ENCODE results near the gene SCGB1D1. TPM values are rescaled to one million over a fixed set of nuclear protein-coding genes. Genes with fewer than 3 reads are reported as not detected.
A peak's percentile ranks its signal among the peaks of the same experiment; 100 is the strongest.
"Not testable (repeated sequence)": the region's sequence is repeated elsewhere in the genome, so short reads cannot be mapped to it uniquely, and the experiment has no call there.

SCGB1D1 gene
- total RNA-seq, 2 experiments from 2014 or later = not detected

DNA sequence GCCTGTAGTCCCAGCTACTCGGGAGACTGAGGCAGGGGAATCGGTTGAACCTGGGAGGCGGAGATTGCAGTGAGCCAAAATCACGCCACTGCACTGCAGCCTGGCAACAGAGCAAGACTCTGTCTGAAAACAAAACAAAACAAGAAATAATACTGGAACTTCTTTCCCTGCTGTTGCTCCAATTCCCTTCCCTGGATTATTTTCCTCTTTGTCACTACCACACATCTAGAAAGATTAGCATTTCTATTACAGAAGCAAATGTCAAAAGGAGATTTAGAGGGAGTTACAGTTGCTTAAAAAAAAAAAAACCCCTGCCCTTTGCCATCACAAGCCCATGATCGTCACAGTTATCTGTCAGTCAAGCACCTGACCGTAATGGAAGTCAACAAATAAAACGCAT, 17.7 kb upstream of the SCGB1D1 start:
- Mint-ChIP-seq H3K27ac (no peak overlapping the region), H3K4me3 (no peak overlapping the region), H3K27me3 (ENCODE audit: low read depth) (peaks cover 14% of the 10 kb centered on the region), H3K4me1 (ENCODE audit: low read depth) (peaks cover 4% of the 10 kb centered on the region), H3K9me3 (no peaks in the 10 kb centered on the region), H3K36me3 (ENCODE audit: low read depth) (no peaks in the 10 kb centered on the region)
- CTCF ChIA-PET = interaction anchor here (0.5 to 2.3 kb wide), 9 partner anchors 9 to 474 kb away, joined by 3 to 14 read pairs (median 3); partner anchors contain the start of gene INCENP
- no peak for DNase-seq
- intact Hi-C loops (cut with micrococcal nuclease) = no loop called here

DNA sequence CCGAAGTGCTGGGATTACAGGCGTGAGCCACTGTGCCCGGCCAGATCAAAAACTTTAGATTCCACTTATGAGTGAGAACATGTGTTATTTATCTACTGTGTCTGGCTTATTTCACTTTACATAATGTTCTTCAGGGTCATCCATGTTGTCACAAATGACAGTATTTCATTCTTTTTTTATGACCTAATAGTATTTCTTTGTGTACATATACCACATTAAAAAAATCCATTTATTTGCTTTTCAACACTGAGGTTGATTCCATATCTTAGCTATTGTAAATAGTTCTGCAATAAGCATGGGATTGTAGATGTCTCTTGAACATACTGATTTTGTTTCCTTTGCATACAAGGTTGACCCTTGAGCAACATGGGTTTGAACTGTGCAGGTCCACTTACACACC, 13.2 kb upstream of the SCGB1D1 start:
- no peaks in the 10 kb centered on the region for H3K36me3 Mint-ChIP-seq (ENCODE audit: low read depth)
- H3K4me3 Mint-ChIP-seq = no peak overlapping the region
- intact Hi-C loops (cut with micrococcal nuclease) = no loop called here
- H3K27ac Mint-ChIP-seq = no peak overlapping the region
- H3K27me3 Mint-ChIP-seq (ENCODE audit: low read depth) = peaks cover 7% of the 10 kb centered on the region
- CTCF ChIA-PET = no interaction called here
- DNase-seq = no peak
- no peaks in the 10 kb centered on the region for H3K4me1 Mint-ChIP-seq (ENCODE audit: low read depth)
- H3K9me3 Mint-ChIP-seq = no peaks in the 10 kb centered on the region

DNA sequence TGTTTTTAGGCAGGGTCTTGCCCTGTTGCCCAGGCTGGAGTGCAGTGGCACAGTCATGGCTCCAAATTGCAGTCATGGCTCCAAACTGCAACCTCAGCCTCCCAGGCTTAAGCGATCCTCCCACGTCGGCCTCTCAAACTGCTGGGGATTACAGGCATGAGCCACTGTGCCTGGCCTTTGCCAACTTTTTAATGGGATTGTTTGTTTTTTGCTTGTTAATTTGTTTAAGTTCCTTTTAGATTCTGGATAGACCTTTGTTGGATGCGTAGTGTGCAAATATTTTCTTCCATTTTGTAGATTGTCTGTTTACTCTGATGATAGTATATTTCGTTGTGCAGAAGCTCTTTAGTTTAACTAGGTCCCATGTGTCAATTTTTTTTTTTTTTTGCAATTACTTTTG, 10.0 kb upstream of the SCGB1D1 start:
- Mint-ChIP-seq H3K36me3 (ENCODE audit: low read depth) (no peaks in the 10 kb centered on the region), H3K9me3 (peaks cover 3% of the 10 kb centered on the region), H3K27me3 (ENCODE audit: low read depth) (peaks cover 4% of the 10 kb centered on the region), H3K4me1 (ENCODE audit: low read depth) (no peaks in the 10 kb centered on the region), H3K4me3 (no peak overlapping the region), H3K27ac (no peak overlapping the region)
- intact Hi-C loops (cut with micrococcal nuclease) = no loop called here
- CTCF ChIA-PET = interaction anchor here (0.6 kb wide), 1 partner anchor 234 kb away, joined by 4 read pairs; no protein-coding TSS in a partner anchor
- no peak for DNase-seq

DNA sequence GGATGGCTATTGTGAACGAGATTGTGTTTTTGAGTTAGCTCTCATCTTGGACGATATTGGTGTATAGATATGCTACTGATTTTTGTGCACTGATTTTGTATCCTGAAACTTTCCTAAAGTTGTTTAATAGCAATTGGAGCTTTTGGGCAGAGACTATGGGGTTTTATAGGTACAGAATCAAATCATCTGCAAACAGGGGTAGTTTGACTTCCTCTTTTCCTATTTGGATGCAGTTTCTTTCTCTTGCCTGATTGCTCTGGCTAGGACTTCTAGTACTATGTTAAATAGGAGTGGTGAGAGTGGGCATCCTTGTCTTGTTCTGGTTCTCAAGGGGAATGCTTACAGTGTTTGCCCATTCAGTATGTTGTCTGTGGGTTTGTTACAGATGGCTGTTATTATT, 8.9 kb upstream of the SCGB1D1 start:
- no peak for DNase-seq
- intact Hi-C loops (cut with micrococcal nuclease) = no loop called here
- no peaks in the 10 kb centered on the region for H3K36me3 Mint-ChIP-seq (ENCODE audit: low read depth)
- H3K27me3 Mint-ChIP-seq (ENCODE audit: low read depth) = peaks cover 4% of the 10 kb centered on the region
- peaks cover 3% of the 10 kb centered on the region for H3K9me3 Mint-ChIP-seq
- H3K4me1 Mint-ChIP-seq (ENCODE audit: low read depth) = no peaks in the 10 kb centered on the region
- CTCF ChIA-PET = interaction anchor here (1.0 kb wide), 1 partner anchor 9 kb away, joined by 3 read pairs; no protein-coding TSS in a partner anchor
- no peak overlapping the region for H3K4me3 Mint-ChIP-seq
- H3K27ac Mint-ChIP-seq = no peak overlapping the region

DNA sequence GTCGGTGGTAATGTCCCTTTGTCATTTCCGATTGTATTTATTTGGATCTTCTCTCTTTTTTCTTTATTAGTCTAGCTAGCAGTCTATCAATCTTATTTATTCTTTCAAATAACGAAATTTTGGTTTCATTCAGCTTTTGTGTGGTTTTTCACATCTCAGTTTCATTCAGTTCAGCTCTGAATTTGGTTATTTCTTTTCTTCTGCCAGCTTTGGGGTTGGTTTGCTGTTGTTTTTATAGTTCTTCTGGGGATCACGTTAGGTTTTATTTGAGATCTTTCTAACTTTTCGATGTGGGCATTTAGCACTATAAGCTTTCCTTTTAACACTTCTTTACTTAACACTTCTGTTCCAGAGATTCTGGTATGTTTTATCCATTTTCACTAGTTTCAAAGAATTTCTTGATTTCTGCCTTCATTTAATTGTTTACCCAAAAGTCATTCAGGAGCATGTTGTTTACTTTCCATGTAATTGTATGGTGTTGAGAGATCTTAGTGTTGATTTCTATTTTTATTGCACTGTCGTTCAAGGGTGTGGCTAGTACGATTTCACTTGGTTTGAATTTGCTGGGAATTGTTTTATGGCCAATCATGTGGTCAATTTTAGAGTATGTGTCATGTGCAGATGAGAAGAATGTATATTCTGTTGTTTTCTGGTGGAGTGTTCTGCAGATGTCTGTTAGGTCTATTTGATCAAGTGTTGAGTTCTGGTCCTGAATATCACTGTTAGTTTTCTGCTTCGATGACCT, 7.7 kb upstream of the SCGB1D1 start:
- Mint-ChIP-seq H3K9me3 (peaks cover 3% of the 10 kb centered on the region), H3K27me3 (ENCODE audit: low read depth) (peaks cover 7% of the 10 kb centered on the region), H3K4me3 (no peak overlapping the region), H3K4me1 (ENCODE audit: low read depth) (no peaks in the 10 kb centered on the region), H3K27ac (no peak overlapping the region), H3K36me3 (ENCODE audit: low read depth) (no peaks in the 10 kb centered on the region)
- intact Hi-C loops (cut with micrococcal nuclease) = no loop called here
- DNase-seq = no peak
- CTCF ChIA-PET = interaction anchor here (0.8 kb wide), 1 partner anchor 14 kb away, joined by 4 read pairs; no protein-coding TSS in a partner anchor

DNA sequence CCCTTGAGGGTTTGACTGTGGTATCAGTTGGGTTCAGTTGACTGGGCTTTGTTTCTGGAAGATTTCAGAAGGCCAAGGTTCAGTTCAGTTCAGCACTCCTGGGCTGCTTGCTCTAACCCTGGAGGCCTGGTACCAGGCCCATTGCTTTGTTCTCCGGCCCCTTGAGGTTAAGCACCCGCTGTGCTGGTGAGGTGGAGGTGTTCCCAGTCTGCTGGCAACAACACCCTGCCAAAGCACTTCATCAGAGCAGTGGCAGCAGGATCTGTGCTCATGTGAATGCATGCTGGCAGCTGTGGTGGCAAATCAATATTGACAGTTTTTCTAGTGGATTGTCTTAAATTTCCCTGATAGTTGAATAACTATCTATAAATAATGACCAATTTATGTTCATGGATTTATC, 3.8 kb upstream of the SCGB1D1 start:
- Mint-ChIP-seq H3K4me1 (ENCODE audit: low read depth) (no peaks in the 10 kb centered on the region), H3K36me3 (ENCODE audit: low read depth) (no peaks in the 10 kb centered on the region), H3K27me3 (ENCODE audit: low read depth) (peaks cover 26% of the 10 kb centered on the region), H3K9me3 (peaks cover 3% of the 10 kb centered on the region), H3K27ac (no peak overlapping the region), H3K4me3 (no peak overlapping the region)
- CTCF ChIA-PET = no interaction called here
- intact Hi-C loops (cut with micrococcal nuclease) = no loop called here
- no peak for DNase-seq

DNA sequence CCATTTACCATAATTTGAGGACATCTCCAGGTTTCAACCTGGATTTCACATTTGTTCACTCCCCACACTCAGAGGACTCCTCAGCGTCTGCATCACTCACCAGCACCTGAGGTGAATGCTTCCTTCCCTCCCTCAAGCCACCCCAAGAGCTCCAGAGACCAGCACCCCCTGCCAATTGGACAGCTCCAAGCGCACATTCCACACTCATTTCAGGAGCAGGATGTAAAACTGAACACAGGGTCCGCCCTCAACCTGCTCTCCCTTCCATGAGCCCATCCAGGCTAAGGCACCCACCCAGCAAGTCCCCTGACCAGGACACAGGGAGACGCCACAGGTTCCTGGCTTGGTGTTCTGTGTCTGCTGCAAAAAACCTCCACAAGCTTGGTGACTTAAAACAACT, 3.9 kb downstream of the SCGB1D1 start:
- peaks cover 35% of the 10 kb centered on the region for H3K27me3 Mint-ChIP-seq (ENCODE audit: low read depth)
- H3K9me3 Mint-ChIP-seq = no peaks in the 10 kb centered on the region
- CTCF ChIA-PET = no interaction called here
- intact Hi-C loops (cut with micrococcal nuclease) = no loop called here
- no peak overlapping the region for H3K27ac Mint-ChIP-seq
- no peaks in the 10 kb centered on the region for H3K4me1 Mint-ChIP-seq (ENCODE audit: low read depth)
- no peak overlapping the region for H3K4me3 Mint-ChIP-seq
- DNase-seq = peak; percentile 27
- H3K36me3 Mint-ChIP-seq (ENCODE audit: low read depth) = no peaks in the 10 kb centered on the region

DNA sequence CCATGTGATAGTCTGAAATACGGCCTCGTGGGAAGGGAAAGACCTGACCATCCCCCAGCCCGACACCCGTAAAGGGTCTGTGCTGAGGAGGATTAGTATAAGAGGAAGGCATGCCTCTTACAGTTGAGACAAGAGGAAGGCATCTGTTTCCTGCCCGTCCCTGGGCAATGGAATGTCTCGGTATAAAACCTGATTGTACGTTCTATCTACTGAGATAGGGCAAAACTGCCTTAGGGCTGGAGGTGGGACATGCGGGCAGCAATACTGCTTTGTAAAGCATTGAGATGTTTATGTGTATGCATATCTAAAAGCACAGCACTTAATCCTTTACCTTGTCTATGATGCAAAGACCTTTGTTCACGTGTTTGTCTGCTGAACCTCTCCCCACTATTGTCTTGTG, 5.0 kb downstream of the SCGB1D1 start:
- H3K27me3 Mint-ChIP-seq (ENCODE audit: low read depth) = peaks cover 28% of the 10 kb centered on the region
- H3K4me3 Mint-ChIP-seq; H3K36me3 Mint-ChIP-seq (ENCODE audit: low read depth); intact Hi-C loops (cut with micrococcal nuclease); H3K4me1 Mint-ChIP-seq (ENCODE audit: low read depth); DNase-seq; H3K27ac Mint-ChIP-seq; CTCF ChIA-PET; H3K9me3 Mint-ChIP-seq: not testable (repeated sequence)

DNA sequence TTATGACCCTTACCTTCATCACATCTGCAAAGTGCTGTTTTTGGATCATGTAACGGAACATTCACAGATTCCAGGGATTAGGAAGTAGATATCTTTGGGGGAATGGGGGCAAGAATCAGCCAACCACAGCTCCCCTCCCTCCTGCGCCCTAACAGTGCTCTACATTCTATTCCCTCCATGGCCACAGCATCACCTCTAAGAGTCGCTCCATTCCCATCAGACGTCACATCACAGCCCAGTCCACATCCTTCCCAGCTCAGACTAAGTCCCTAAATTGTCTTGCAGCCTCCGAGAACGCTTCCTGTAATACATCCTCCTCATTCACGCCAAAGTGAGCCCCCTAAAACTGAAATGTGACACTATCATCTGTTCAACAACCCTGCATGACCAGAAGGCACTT, 5.9 kb downstream of the SCGB1D1 start:
- Mint-ChIP-seq H3K27me3 (ENCODE audit: low read depth) (peaks cover 22% of the 10 kb centered on the region), H3K9me3 (no peaks in the 10 kb centered on the region), H3K4me3 (no peak overlapping the region), H3K27ac (no peak overlapping the region), H3K36me3 (ENCODE audit: low read depth) (no peaks in the 10 kb centered on the region), H3K4me1 (ENCODE audit: low read depth) (no peaks in the 10 kb centered on the region)
- no peak for DNase-seq
- intact Hi-C loops (cut with micrococcal nuclease) = no loop called here
- CTCF ChIA-PET = interaction anchor here (0.6 kb wide), 1 partner anchor 14 kb away, joined by 4 read pairs; no protein-coding TSS in a partner anchor

DNA sequence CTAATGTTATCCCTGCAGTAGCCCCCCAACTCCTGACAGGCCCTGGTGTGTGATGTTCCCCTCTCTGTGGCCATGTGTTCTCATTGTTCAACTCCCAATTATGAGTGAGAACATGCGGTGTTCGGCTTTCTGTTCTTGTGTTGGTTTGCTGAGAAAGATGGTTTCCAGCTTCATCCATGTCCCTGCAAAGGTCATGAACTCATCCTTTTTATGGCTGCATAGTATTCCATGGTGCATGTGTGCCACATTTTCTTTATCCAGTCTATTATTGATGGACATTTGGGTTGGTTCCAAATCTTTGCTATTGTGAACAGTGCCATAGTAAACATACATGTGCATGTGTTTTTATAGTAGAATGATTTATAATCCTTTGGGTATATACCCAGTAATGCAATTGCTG, 7.4 kb downstream of the SCGB1D1 start:
- CTCF ChIA-PET; intact Hi-C loops (cut with micrococcal nuclease); H3K4me3 Mint-ChIP-seq; H3K9me3 Mint-ChIP-seq; H3K36me3 Mint-ChIP-seq (ENCODE audit: low read depth); H3K27ac Mint-ChIP-seq; H3K4me1 Mint-ChIP-seq (ENCODE audit: low read depth); DNase-seq: not testable (repeated sequence)
- H3K27me3 Mint-ChIP-seq (ENCODE audit: low read depth) = peaks cover 19% of the 10 kb centered on the region

DNA sequence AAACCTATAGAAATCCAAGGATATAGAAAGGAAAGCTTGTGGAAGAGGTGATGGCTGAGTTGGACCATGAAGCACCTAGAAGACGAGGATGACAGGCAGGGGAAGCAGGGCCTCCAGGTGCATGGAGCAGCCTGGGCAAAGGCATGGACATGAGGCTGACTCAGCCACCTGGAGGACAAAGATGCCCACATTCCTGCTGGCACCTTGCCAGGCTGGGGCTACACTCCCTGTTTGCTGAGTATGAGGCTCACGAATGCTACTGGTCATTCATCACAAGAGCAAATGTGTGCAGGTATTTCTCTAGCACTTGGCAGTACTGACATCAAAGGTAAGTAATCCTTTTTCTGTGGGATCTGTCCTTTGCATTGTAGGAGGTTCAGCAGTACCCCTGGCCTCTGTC, 11.4 kb downstream of the SCGB1D1 start:
- Mint-ChIP-seq H3K4me1 (ENCODE audit: low read depth) (no peaks in the 10 kb centered on the region), H3K4me3 (no peak overlapping the region), H3K27me3 (ENCODE audit: low read depth) (peaks cover 2% of the 10 kb centered on the region), H3K36me3 (ENCODE audit: low read depth) (no peaks in the 10 kb centered on the region), H3K9me3 (no peaks in the 10 kb centered on the region), H3K27ac (no peak overlapping the region)
- DNase-seq = no peak
- intact Hi-C loops (cut with micrococcal nuclease) = no loop called here
- CTCF ChIA-PET = no interaction called here

DNA sequence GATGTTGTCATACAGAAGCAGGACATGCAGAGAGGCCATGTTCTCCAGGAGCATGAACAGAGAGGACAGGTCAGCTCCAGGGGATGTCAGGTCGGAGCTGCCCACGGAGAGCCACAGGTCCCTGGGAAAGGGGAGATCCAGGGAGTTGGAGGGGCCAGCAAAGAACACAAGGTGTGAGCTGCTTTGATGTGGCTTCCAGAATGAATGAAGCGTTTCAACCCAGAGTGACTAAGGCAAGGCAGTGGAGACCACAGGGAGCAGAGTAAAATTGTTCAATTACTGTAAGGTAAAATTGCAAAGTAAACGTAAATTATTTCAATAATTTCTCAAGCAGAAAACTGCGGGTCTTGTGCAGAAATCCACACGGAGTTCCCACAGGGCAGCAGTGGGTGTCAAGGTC, 12.9 kb downstream of the SCGB1D1 start:
- CTCF ChIA-PET = no interaction called here
- Mint-ChIP-seq H3K9me3 (no peaks in the 10 kb centered on the region), H3K27me3 (ENCODE audit: low read depth) (no peaks in the 10 kb centered on the region), H3K27ac (no peak overlapping the region), H3K36me3 (ENCODE audit: low read depth) (no peaks in the 10 kb centered on the region), H3K4me1 (ENCODE audit: low read depth) (no peaks in the 10 kb centered on the region), H3K4me3 (no peak overlapping the region)
- intact Hi-C loops (cut with micrococcal nuclease) = no loop called here
- no peak for DNase-seq

DNA sequence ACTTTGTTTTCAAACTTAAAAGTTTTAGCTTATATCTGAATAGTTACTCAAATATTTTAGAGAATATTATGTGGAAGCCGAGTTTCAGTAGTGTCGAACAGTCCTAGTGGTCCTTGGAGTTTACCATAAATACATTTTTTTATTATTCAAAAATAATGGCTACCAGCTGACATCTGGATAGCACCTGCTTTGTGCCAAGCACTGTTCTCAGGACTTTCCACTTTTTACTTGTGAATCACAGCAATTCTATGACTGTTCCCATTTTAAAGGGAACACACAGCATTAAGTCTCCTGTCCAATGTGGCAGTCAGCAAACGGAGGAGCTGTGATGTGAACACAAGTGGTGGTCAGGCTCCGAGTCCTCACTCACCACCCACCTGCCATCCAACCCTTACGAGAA, 14.4 kb downstream of the SCGB1D1 start:
- no peak overlapping the region for H3K27ac Mint-ChIP-seq
- H3K4me1 Mint-ChIP-seq (ENCODE audit: low read depth) = no peaks in the 10 kb centered on the region
- peaks cover 2% of the 10 kb centered on the region for H3K27me3 Mint-ChIP-seq (ENCODE audit: low read depth)
- intact Hi-C loops (cut with micrococcal nuclease) = no loop called here
- DNase-seq = no peak
- no peaks in the 10 kb centered on the region for H3K36me3 Mint-ChIP-seq (ENCODE audit: low read depth)
- CTCF ChIA-PET = interaction anchor here (0.6 to 1.1 kb wide), 2 partner anchors 33 to 42 kb away, joined by 4 to 6 read pairs; no protein-coding TSS in a partner anchor
- no peaks in the 10 kb centered on the region for H3K9me3 Mint-ChIP-seq
- H3K4me3 Mint-ChIP-seq = no peak overlapping the region

All from activated naive CD4-positive, alpha-beta T cell treated with anti-CD3 and anti-CD28 coated beads for 36 hours (primary cell).